Smooth muscle cell (in vitro differentiated cells): ENCODE data around the gene ZMIZ1. TPM values are rescaled to one million over a fixed set of nuclear protein-coding genes. Genes with fewer than 3 reads are reported as not detected.

ENCODE experiments used
- DNase-seq: peaks from one replicate; lab custom pipeline; 2025; ENCODE audit not compliant: unreplicated experiment; lab: John Stamatoyannopoulos, UW
- H2AFZ ChIP-seq: fragments of 200-600 bp; sonication (generic); 2 replicates; pipeline ENCODE4 v1.6.0; 2016; ENCODE audit warnings: antibody characterized with exemption, low read depth, mild to moderate bottlenecking
- H3F3A ChIP-seq: fragments of 200-600 bp; sonication (generic); 2 replicates; pipeline ENCODE4 v1.6.0; 2017; ENCODE audit warnings: antibody characterized with exemption, low read depth
- H3K27ac ChIP-seq: fragments of 200-600 bp; sonication (generic); 2 replicates; pipeline ENCODE4 v1.5.1; 2016; ENCODE audit warnings: low read depth, mild to moderate bottlenecking
- H3K27me3 ChIP-seq: fragments of 200-600 bp; sonication (generic); 2 replicates; pipeline ENCODE4 v1.6.1; 2016; ENCODE audit warnings: low read depth, mild to moderate bottlenecking
- H3K36me3 ChIP-seq: fragments of 200-600 bp; sonication (generic); 2 replicates; pipeline ENCODE4 v1.5.1; 2016; ENCODE audit warnings: low read depth
- H3K4me1 ChIP-seq: fragments of 200-600 bp; sonication (generic); 2 replicates; pipeline ENCODE4 v1.5.1; 2016; ENCODE audit warnings: low read depth
- H3K4me2 ChIP-seq: fragments of 200-600 bp; sonication (generic); 2 replicates; pipeline ENCODE4 v1.6.0; 2016; ENCODE audit warnings: mild to moderate bottlenecking
- H3K4me3 ChIP-seq: fragments of 200-600 bp; sonication (generic); 2 replicates; pipeline ENCODE4 v1.5.1; 2016; ENCODE audit warnings: mild to moderate bottlenecking
- H3K79me2 ChIP-seq: fragments of 200-600 bp; sonication (generic); 2 replicates; pipeline ENCODE4 v1.6.0; 2016; ENCODE audit warnings: low read depth, mild to moderate bottlenecking
- H3K9ac ChIP-seq: fragments of 200-600 bp; sonication (generic); 2 replicates; pipeline ENCODE4 v1.6.0; 2016; ENCODE audit warnings: low read depth
- H3K9me3 ChIP-seq: fragments of 200-600 bp; sonication (generic); replicated peaks from 2 replicates; pipeline ENCODE4 v1.5.1; 2016; ENCODE audit warnings: low read depth
- H4K20me1 ChIP-seq: fragments of 200-600 bp; sonication (generic); 2 replicates; pipeline ENCODE4 v1.6.0; 2016; ENCODE audit warnings: low read depth
- CTCF ChIP-seq: fragments of 200-600 bp; sonication (generic); IDR thresholded peaks from 2 replicates; pipeline ENCODE4 v1.5.1; 2017; ENCODE audit warnings: borderline replicate concordance, mild to moderate bottlenecking, antibody characterized with exemption; ENCODE audit not compliant: insufficient read depth, poor library complexity, severe bottlenecking
- WGBS: methylation state at CpG from one replicate; pipeline ENCODE4 v1.1.7; 2016; ENCODE audit warnings: low lambda C conversion rate; 5-methylcytosine and 5-hydroxymethylcytosine counted together
- polyA plus RNA-seq: library from polyadenylated mRNA; unstranded; fragments of >200 nt; fragmentation: Nextera tagmentation; extraction: Ambion mirVana; gene quantifications from 2 replicates; pipeline ENCODE4 v1.2.1, GENCODE V29; 2016
- total RNA-seq: library from RNA; depleted of rRNA; stranded (reverse); fragments of >200 nt; gene quantifications from 2 replicates; pipeline ENCODE4 v1.2.3, GENCODE V29; 2014

Gene ZMIZ1
- total and polyA plus RNA-seq, 2 experiments from 2014 or later, result 24.2 to 31.3 TPM

- H3K79me2 ChIP-seq, result no peaks in the 10 kb centered on the region
- H3F3A ChIP-seq, result no peaks in the 10 kb centered on the region
Measured at GRCh38 chr10:79357180-79357579, 288.4 kb downstream of the ZMIZ1 start.

GRCh38 chr10:79358811-79359210, 290.0 kb downstream of the ZMIZ1 start:
- Histone ChIP-seq H3K4me2 (no peak overlapping the region), H3K4me3 (no peak overlapping the region), H3K36me3 (peaks cover 8% of the 10 kb centered on the region), H2AFZ (no peak overlapping the region), H3K27ac (no peak overlapping the region), H4K20me1 (peaks cover 10% of the 10 kb centered on the region), H3K9ac (no peak overlapping the region), H3K79me2 (no peaks in the 10 kb centered on the region), H3F3A (no peaks in the 10 kb centered on the region), H3K4me1 (no peaks in the 10 kb centered on the region), H3K9me3 (no peaks in the 10 kb centered on the region), H3K27me3 (no peaks in the 10 kb centered on the region)
- no peak for DNase-seq
- no peak for TF ChIP-seq CTCF
- WGBS, result 90% methylated on average over 5 of the region's 5 CpGs

More at GRCh38 chr10:79357180-79357579, 288.4 kb downstream of the ZMIZ1 start:
- no peak overlapping the region for H3K4me3 ChIP-seq
- H4K20me1 ChIP-seq, result peaks cover 21% of the 10 kb centered on the region
- no peak overlapping the region for H3K9ac ChIP-seq
- H3K27ac ChIP-seq, result no peak overlapping the region
- no peaks in the 10 kb centered on the region for H3K4me1 ChIP-seq
- no peak overlapping the region for H2AFZ ChIP-seq
- no peak for DNase-seq
- 96% methylated on average over 9 of the region's 9 CpGs for WGBS
- H3K4me2 ChIP-seq, result no peak overlapping the region
- no peaks in the 10 kb centered on the region for H3K27me3 ChIP-seq
- no peak for TF ChIP-seq CTCF
- H3K9me3 ChIP-seq, result no peaks in the 10 kb centered on the region
- H3K36me3 ChIP-seq, result peaks cover 9% of the 10 kb centered on the region

- no peak overlapping the region for H3K9ac ChIP-seq
- no peak for TF ChIP-seq CTCF
- no peaks in the 10 kb centered on the region for H3K36me3 ChIP-seq
- WGBS, result 98% methylated on average over 6 of the region's 6 CpGs
- H2AFZ ChIP-seq, result no peak overlapping the region
- H3K27me3 ChIP-seq, result no peaks in the 10 kb centered on the region
- no peak overlapping the region for H3K4me3 ChIP-seq
- H3K27ac ChIP-seq, result no peak overlapping the region
- H3K79me2 ChIP-seq, result no peaks in the 10 kb centered on the region
- no peaks in the 10 kb centered on the region for H3K4me1 ChIP-seq
- DNase-seq, result no peak
- H4K20me1 ChIP-seq, result no peaks in the 10 kb centered on the region
- no peak overlapping the region for H3K4me2 ChIP-seq
- H3K9me3 ChIP-seq, result no peaks in the 10 kb centered on the region
- no peaks in the 10 kb centered on the region for H3F3A ChIP-seq
Measured at GRCh38 chr10:79359816-79360498, 291.2 kb downstream of the ZMIZ1 start.
